CD4-positive, alpha-beta T cell treated with Interleukin-10 for 1 hour (primary cell): ENCODE data around the gene SLC1A2.

Experiments
- DNase-seq: peaks from one replicate; pipeline ENCODE4 v3.0.0-alpha.2; 2020

The SLC1A2 gene

GRCh38 chr11:35262735-35263134 is 156.6 kb downstream of the SLC1A2 start:
- no peak for DNase-seq

- DNase-seq: no peak
Observed at GRCh38 chr11:35262056-35262455, 157.3 kb downstream of the SLC1A2 start.

GRCh38 chr11:35261197-35261596 is 158.2 kb downstream of the SLC1A2 start:
- no peak for DNase-seq

GRCh38 chr11:35260342-35260985 is 158.9 kb downstream of the SLC1A2 start:
- no peak for DNase-seq

- no peak for DNase-seq
Observed at GRCh38 chr11:35259529-35259928, 159.8 kb downstream of the SLC1A2 start.

- peak; percentile 54 for DNase-seq
Observed at GRCh38 chr11:35257281-35257680, 162.1 kb downstream of the SLC1A2 start.

- DNase-seq: no peak
Observed at GRCh38 chr11:35256296-35256695, 163.1 kb downstream of the SLC1A2 start.

- no peak for DNase-seq
Observed at GRCh38 chr11:35255514-35255913, 163.8 kb downstream of the SLC1A2 start.

GRCh38 chr11:35253237-35253636 is 166.1 kb downstream of the SLC1A2 start:
- DNase-seq: no peak

- no peak for DNase-seq
Observed at GRCh38 chr11:35250621-35251020, 168.7 kb downstream of the SLC1A2 start.

- no peak for DNase-seq
Observed at GRCh38 chr11:35250192-35250591, 169.2 kb downstream of the SLC1A2 start.

- DNase-seq: no peak
Observed at GRCh38 chr11:35248558-35249323, 170.6 kb downstream of the SLC1A2 start.

- DNase-seq: peak; percentile 59
Observed at GRCh38 chr11:35247863-35248262, 171.5 kb downstream of the SLC1A2 start.

- DNase-seq: peak; percentile 89
Observed at GRCh38 chr11:35247428-35247827, 171.9 kb downstream of the SLC1A2 start.

GRCh38 chr11:35246745-35247144 is 172.6 kb downstream of the SLC1A2 start:
- no peak for DNase-seq

- DNase-seq: no peak
Observed at GRCh38 chr11:35245786-35246185, 173.6 kb downstream of the SLC1A2 start.

GRCh38 chr11:35245056-35245455 is 174.3 kb downstream of the SLC1A2 start:
- DNase-seq: no peak

GRCh38 chr11:35243774-35244173 is 175.6 kb downstream of the SLC1A2 start:
- DNase-seq: no peak

- peak; percentile 34 for DNase-seq
Observed at GRCh38 chr11:35242412-35243242, 176.7 kb downstream of the SLC1A2 start.

GRCh38 chr11:35241531-35241930 is 177.8 kb downstream of the SLC1A2 start:
- DNase-seq: no peak

GRCh38 chr11:35241083-35241482 is 178.3 kb downstream of the SLC1A2 start:
- no peak for DNase-seq

GRCh38 chr11:35239471-35240075 is 179.8 kb downstream of the SLC1A2 start:
- no peak for DNase-seq

- DNase-seq: no peak
Observed at GRCh38 chr11:35238882-35239281, 180.5 kb downstream of the SLC1A2 start.
